HEK293 (cell line): Measurements from ENCODE around the gene OR1F1.

Source experiments
- CTCF ChIA-PET: fragments of 350-600 bp; formaldehyde crosslinking; extraction: SDS; loops from one replicate; lab custom pipeline; 2021; ENCODE audit warnings: antibody characterized with exemption; lab: Yijun Ruan, JAX
- POLR2A ChIA-PET: fragments of 300-600 bp; formaldehyde crosslinking; extraction: SDS; loops from one replicate; lab custom pipeline; 2020; ENCODE audit warnings: antibody characterized with exemption, inconsistent platforms; lab: Yijun Ruan, JAX
- H3K27ac ChIP-seq: fragments of 200-500 bp; sonication (Bioruptor generic); 2 replicates; pipeline ENCODE4 v1.5.1; 2014; ENCODE audit warnings: low read depth, low read length, control low read depth, inconsistent platforms; ENCODE audit errors: extremely low read depth
- H3K36me3 ChIP-seq, 2 experiments: fragments of 200-500 bp in 1 of 2; sonication (Bioruptor generic) in 1 of 2; 1 replicate in 1 of 2; 2 replicates in 1 of 2; pipeline ENCODE4 v1.5.1; 2014 to 2017; ENCODE audit warnings: inconsistent platforms in 2 of 2, low read length in 2 of 2; ENCODE audit not compliant: control insufficient read depth in 2 of 2, insufficient read depth in 1 of 2
- H3K4me1 ChIP-seq: fragments of 200-500 bp; sonication (Bioruptor generic); 2 replicates; pipeline ENCODE4 v1.5.1; 2014; ENCODE audit warnings: mild to moderate bottlenecking, low read length, inconsistent platforms; ENCODE audit not compliant: control insufficient read depth, insufficient read depth
- H3K4me3 ChIP-seq: 2 replicates; pipeline ENCODE4 v1.5.1; 2011; ENCODE audit warnings: low read depth, mild to moderate bottlenecking, control low read depth, low read length, moderate library complexity
- H3K9me3 ChIP-seq: fragments of 200-500 bp; sonication (Bioruptor generic); 2 replicates; pipeline ENCODE4 v1.5.1; 2014; ENCODE audit warnings: low read depth, low read length, inconsistent platforms; ENCODE audit not compliant: control insufficient read depth, insufficient read depth
- KLF8 ChIP-seq: fragments of 450-650 bp; formaldehyde crosslinking; IDR thresholded peaks from 2 replicates; pipeline ENCODE4 v1.5.1; 2016; ENCODE audit warnings: missing biosample characterization, missing genetic modification characterization
- ZBTB11 ChIP-seq: fragments of 450-650 bp; formaldehyde crosslinking; conservative IDR thresholded peaks from 2 replicates; pipeline ENCODE4 v1.5.1; 2016; ENCODE audit warnings: low read depth, missing biosample characterization, missing genetic modification characterization
- ZBTB20 ChIP-seq: fragments of 450-650 bp; formaldehyde crosslinking; IDR thresholded peaks from 2 replicates; pipeline ENCODE4 v1.5.1; 2016; ENCODE audit warnings: missing biosample characterization, missing genetic modification characterization
- ZIC2 ChIP-seq: fragments of 450-650 bp; formaldehyde crosslinking; IDR thresholded peaks from 2 replicates; pipeline ENCODE4 v1.5.1; 2016; ENCODE audit warnings: missing biosample characterization, missing genetic modification characterization
- ZNF114 ChIP-seq: fragments of 450-650 bp; formaldehyde crosslinking; IDR thresholded peaks from 2 replicates; pipeline ENCODE4 v1.5.0; 2017; ENCODE audit warnings: missing biosample characterization, missing genetic modification characterization
- ZNF274 ChIP-seq, 2 experiments: fragments of 200-500 bp in 1 of 2; fragments of 450-650 bp in 1 of 2; sonication (Bioruptor generic) in 1 of 2; formaldehyde crosslinking in 1 of 2; IDR thresholded peaks; 2 replicates each; pipeline versions ENCODE4 v1.5.1 to v1.6.1; 2014 to 2016; ENCODE audit warnings: borderline replicate concordance in 1 of 2, inconsistent platforms in 1 of 2, low read length in 1 of 2, missing biosample characterization in 1 of 2, missing genetic modification characterization in 1 of 2
- ZNF350 ChIP-seq: fragments of 450-650 bp; formaldehyde crosslinking; IDR thresholded peaks from 2 replicates; pipeline ENCODE4 v1.5.0; 2017; ENCODE audit warnings: missing biosample characterization, mild to moderate bottlenecking, missing genetic modification characterization
- ZNF558 ChIP-seq: fragments of 450-650 bp; formaldehyde crosslinking; IDR thresholded peaks from 2 replicates; pipeline ENCODE4 v1.5.1; 2016; ENCODE audit warnings: missing biosample characterization, missing genetic modification characterization
- ZNF580 ChIP-seq: fragments of 450-650 bp; formaldehyde crosslinking; IDR thresholded peaks from 2 replicates; pipeline ENCODE4 v1.5.1; 2016; ENCODE audit warnings: missing biosample characterization, missing genetic modification characterization
- ZNF664 ChIP-seq: fragments of 450-650 bp; formaldehyde crosslinking; IDR thresholded peaks from 2 replicates; pipeline ENCODE4 v1.5.1; 2016; ENCODE audit warnings: missing biosample characterization, missing genetic modification characterization
- ZNF701 ChIP-seq: fragments of 450-650 bp; formaldehyde crosslinking; IDR thresholded peaks from 2 replicates; pipeline ENCODE4 v1.5.1; 2016; ENCODE audit warnings: missing biosample characterization, missing genetic modification characterization
- TF ChIP-seq, protein P1 (sequence below): fragments of 450-650 bp; formaldehyde crosslinking; IDR thresholded peaks from 2 replicates; pipeline ENCODE4 v1.5.1; 2016; ENCODE audit warnings: missing biosample characterization, missing genetic modification characterization, borderline replicate concordance
- TF ChIP-seq, protein P2 (sequence below): fragments of 450-650 bp; formaldehyde crosslinking; IDR thresholded peaks from 2 replicates; pipeline ENCODE4 v1.5.1; 2016; ENCODE audit warnings: missing biosample characterization, missing genetic modification characterization
- TF ChIP-seq, protein P3 (sequence below): fragments of 450-650 bp; formaldehyde crosslinking; IDR thresholded peaks from 2 replicates; pipeline ENCODE4 v1.5.1; 2016; ENCODE audit warnings: missing biosample characterization, missing genetic modification characterization

The OR1F1 gene

GRCh38 chr16:3195975-3196374 lies 8.0 kb downstream of the OR1F1 start:
- TF ChIP-seq KLF8 (tag by site-specific recombination) (no peak), ZNF664 (tag by site-specific recombination) (no peak), ZBTB11 (tag by site-specific recombination) (no peak), ZIC2 (tag by site-specific recombination) (no peak), ZNF274 (IDR thresholded peaks at IDR 0.05; ENCODE audit: low read length) (no peak), ZNF274 (tag by site-specific recombination; IDR thresholded peaks at IDR 0.05; ENCODE audit: borderline replicate concordance) (no peak), ZNF701 (tag by site-specific recombination) (no peak), ZNF114 (tag by site-specific recombination) (no peak), ZNF350 (tag by site-specific recombination) (no peak), ZNF580 (tag by site-specific recombination) (no peak), ZNF558 (tag by site-specific recombination) (no peak), ZBTB20 (tag by site-specific recombination) (no peak)
- TF ChIP-seq, protein P1, sequence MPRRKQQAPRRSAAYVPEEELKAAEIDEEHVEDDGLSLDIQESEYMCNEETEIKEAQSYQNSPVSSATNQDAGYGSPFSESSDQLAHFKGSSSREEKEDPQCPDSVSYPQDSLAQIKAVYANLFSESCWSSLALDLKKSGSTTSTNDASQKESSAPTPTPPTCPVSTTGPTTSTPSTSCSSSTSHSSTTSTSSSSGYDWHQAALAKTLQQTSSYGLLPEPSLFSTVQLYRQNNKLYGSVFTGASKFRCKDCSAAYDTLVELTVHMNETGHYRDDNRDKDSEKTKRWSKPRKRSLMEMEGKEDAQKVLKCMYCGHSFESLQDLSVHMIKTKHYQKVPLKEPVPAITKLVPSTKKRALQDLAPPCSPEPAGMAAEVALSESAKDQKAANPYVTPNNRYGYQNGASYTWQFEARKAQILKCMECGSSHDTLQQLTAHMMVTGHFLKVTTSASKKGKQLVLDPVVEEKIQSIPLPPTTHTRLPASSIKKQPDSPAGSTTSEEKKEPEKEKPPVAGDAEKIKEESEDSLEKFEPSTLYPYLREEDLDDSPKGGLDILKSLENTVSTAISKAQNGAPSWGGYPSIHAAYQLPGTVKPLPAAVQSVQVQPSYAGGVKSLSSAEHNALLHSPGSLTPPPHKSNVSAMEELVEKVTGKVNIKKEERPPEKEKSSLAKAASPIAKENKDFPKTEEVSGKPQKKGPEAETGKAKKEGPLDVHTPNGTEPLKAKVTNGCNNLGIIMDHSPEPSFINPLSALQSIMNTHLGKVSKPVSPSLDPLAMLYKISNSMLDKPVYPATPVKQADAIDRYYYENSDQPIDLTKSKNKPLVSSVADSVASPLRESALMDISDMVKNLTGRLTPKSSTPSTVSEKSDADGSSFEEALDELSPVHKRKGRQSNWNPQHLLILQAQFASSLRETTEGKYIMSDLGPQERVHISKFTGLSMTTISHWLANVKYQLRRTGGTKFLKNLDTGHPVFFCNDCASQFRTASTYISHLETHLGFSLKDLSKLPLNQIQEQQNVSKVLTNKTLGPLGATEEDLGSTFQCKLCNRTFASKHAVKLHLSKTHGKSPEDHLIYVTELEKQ: no peak
- TF ChIP-seq, protein P2, sequence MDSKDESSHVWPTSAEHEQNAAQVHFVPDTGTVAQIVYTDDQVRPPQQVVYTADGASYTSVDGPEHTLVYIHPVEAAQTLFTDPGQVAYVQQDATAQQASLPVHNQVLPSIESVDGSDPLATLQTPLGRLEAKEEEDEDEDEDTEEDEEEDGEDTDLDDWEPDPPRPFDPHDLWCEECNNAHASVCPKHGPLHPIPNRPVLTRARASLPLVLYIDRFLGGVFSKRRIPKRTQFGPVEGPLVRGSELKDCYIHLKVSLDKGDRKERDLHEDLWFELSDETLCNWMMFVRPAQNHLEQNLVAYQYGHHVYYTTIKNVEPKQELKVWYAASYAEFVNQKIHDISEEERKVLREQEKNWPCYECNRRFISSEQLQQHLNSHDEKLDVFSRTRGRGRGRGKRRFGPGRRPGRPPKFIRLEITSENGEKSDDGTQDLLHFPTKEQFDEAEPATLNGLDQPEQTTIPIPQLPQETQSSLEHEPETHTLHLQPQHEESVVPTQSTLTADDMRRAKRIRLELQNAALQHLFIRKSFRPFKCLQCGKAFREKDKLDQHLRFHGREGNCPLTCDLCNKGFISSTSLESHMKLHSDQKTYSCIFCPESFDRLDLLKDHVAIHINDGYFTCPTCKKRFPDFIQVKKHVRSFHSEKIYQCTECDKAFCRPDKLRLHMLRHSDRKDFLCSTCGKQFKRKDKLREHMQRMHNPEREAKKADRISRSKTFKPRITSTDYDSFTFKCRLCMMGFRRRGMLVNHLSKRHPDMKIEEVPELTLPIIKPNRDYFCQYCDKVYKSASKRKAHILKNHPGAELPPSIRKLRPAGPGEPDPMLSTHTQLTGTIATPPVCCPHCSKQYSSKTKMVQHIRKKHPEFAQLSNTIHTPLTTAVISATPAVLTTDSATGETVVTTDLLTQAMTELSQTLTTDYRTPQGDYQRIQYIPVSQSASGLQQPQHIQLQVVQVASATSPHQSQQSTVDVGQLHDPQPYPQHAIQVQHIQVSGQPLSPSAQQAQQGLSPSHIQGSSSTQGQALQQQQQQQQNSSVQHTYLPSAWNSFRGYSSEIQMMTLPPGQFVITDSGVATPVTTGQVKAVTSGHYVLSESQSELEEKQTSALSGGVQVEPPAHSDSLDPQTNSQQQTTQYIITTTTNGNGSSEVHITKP (tag by site-specific recombination): no peak
- TF ChIP-seq, protein P3, sequence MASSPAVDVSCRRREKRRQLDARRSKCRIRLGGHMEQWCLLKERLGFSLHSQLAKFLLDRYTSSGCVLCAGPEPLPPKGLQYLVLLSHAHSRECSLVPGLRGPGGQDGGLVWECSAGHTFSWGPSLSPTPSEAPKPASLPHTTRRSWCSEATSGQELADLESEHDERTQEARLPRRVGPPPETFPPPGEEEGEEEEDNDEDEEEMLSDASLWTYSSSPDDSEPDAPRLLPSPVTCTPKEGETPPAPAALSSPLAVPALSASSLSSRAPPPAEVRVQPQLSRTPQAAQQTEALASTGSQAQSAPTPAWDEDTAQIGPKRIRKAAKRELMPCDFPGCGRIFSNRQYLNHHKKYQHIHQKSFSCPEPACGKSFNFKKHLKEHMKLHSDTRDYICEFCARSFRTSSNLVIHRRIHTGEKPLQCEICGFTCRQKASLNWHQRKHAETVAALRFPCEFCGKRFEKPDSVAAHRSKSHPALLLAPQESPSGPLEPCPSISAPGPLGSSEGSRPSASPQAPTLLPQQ (tag by site-specific recombination): no peak
- Histone ChIP-seq H3K4me3 (no peak overlapping the region), H3K9me3 (no peaks in the 10 kb centered on the region), H3K27ac (no peak overlapping the region), H3K36me3 (no peaks in the 10 kb centered on the region), H3K4me1 (no peaks in the 10 kb centered on the region)
- CTCF ChIA-PET: no interaction called here
- POLR2A ChIA-PET: no interaction called here
